ENCODE results near the gene MS4A12. TPM values are rescaled to one million over a fixed set of nuclear protein-coding genes. Genes with fewer than 3 reads are reported as not detected.
"Not testable (repeated sequence)": the region's sequence is repeated elsewhere in the genome, so short reads cannot be mapped to it uniquely, and the experiment has no call there.

The MS4A12 gene
- total RNA-seq, 4 donors from 2014 or later: not detected

- H3K27ac ChIP-seq: no peak overlapping the region
- H3K4me1 ChIP-seq: no peaks in the 10 kb centered on the region
- no peak overlapping the region for H3K4me3 ChIP-seq
- no peaks in the 10 kb centered on the region for H3K9me3 ChIP-seq
- 6 to 18% methylated on average over 1 of the region's 1 CpG for WGBS, 2 donors
- intact Hi-C loops (cut with DNase I): no loop called here
- no peaks in the 10 kb centered on the region for H3K27me3 ChIP-seq
- TF ChIP-seq CTCF (IDR thresholded peaks at IDR 0.05) (no peak), POLR2A (IDR thresholded peaks at IDR 0.05) (no peak)
- H3K36me3 ChIP-seq: no peaks in the 10 kb centered on the region
- no peak for DNase-seq
Observed at GRCh38 chr11:60528934-60529333, 36.4 kb downstream of the MS4A12 start.

DNA sequence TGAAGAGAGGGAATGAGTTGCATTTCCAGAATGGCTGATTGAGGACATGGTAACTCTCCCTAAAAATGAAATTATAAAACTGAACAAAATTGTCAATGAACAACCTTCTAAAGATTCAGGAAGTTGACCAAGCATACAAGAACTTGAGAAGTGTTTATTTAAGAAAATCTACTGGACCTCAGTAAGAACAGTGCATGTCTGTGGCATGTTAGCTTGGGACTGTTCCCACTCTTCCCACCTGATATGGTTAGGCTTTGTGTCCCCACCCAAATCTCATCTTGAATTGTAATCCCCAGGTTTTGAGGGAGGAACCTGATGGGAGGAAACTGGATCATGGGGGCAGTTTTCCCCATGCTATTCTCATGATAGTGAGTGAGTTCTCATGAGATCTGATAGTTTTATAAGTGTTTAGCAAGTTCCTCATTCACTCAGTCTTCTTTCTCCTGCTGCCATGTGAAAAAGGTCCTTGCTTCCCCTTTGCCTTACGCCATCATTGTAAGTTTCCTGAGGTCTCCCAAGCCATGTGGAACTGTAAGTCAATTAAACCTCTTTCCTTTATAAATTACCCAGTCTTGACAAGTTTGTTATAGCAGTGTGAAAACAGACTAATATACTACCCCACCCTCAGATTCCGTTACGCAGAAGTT is 38.0 kb downstream of the MS4A12 start:
- intact Hi-C loops (cut with DNase I): no loop called here
- TF ChIP-seq POLR2A (IDR thresholded peaks at IDR 0.05): no peak
- Histone ChIP-seq H3K36me3 (no peaks in the 10 kb centered on the region), H3K27ac (no peak overlapping the region), H3K27me3 (no peaks in the 10 kb centered on the region), H3K4me1 (no peaks in the 10 kb centered on the region), H3K4me3 (no peak overlapping the region), H3K9me3 (no peaks in the 10 kb centered on the region)
- 87 to 100% methylated on average over 3 of the region's 3 CpGs for WGBS, 2 donors
- DNase-seq: no peak

- intact Hi-C loops (cut with DNase I); H3K27me3 ChIP-seq; H3K4me3 ChIP-seq; H3K36me3 ChIP-seq; H3K27ac ChIP-seq; H3K9me3 ChIP-seq; DNase-seq; H3K4me1 ChIP-seq: not testable (repeated sequence)
- WGBS, 2 donors: 80 to 83% methylated on average over 1 to 7 of the region's 18 CpGs
Observed at GRCh38 chr11:60532383-60532782, 39.8 kb downstream of the MS4A12 start.

GRCh38 chr11:60538627-60539026 is 46.0 kb downstream of the MS4A12 start:
- intact Hi-C loops (cut with DNase I); H3K4me3 ChIP-seq; H3K36me3 ChIP-seq; H3K9me3 ChIP-seq; H3K27ac ChIP-seq; DNase-seq; H3K4me1 ChIP-seq; H3K27me3 ChIP-seq: not testable (repeated sequence)

DNA sequence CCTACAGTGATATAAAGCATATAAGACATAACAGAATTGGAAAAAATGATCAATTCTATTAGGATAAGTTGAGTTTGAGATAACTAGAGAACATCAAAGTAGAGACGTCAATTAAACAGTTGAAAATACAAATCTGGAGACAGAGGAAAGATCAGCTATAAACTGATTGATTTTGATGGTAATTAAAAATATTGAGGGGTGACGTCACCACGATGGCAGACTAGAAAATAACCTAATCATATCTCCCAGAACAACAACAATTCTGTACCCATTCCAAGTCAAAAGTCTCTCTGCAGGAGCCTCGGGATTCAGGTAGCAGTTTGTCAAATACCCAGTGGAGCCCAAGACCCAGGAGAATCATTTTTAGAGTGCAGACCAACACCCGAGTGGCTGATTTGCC is 51.5 kb downstream of the MS4A12 start:
- Histone ChIP-seq H3K4me1 (no peaks in the 10 kb centered on the region), H3K9me3 (no peaks in the 10 kb centered on the region), H3K27me3 (no peaks in the 10 kb centered on the region), H3K27ac (no peak overlapping the region), H3K36me3 (no peaks in the 10 kb centered on the region), H3K4me3 (no peak overlapping the region)
- no peak for DNase-seq
- no peak for TF ChIP-seq CTCF (IDR thresholded peaks at IDR 0.05)
- TF ChIP-seq POLR2A (IDR thresholded peaks at IDR 0.05): no peak
- intact Hi-C loops (cut with DNase I): no loop called here
- WGBS, 2 donors: 76 to 78% methylated on average over 4 to 5 of the region's 5 CpGs

Other genes with a start within 250 kb of the MS4A12 start
- gene MS4A4E, start 249.6 kb upstream of the MS4A12 start, total RNA-seq: 1 to 10 TPM in 1 of 4 donors, under 1 TPM in 2, not detected in 1; 0.32 to 4.2 (median 0.88) TPM
- gene MS4A4A, start 212.1 kb upstream of the MS4A12 start, total RNA-seq: 10 to 100 TPM in 2 of 4 donors, 1 to 10 TPM in 1, under 1 TPM in 1; 0.42 to 32.0 (median 8.3) TPM
- gene MS4A6E, start 165.5 kb upstream of the MS4A12 start, total RNA-seq: not detected
- 10 to 100 TPM in 2 of 4 donors, 1 to 10 TPM in 2; 3.8 to 23.5 (median 10.3) TPM for gene MS4A7, start 114.2 kb upstream of the MS4A12 start, total RNA-seq
- gene MS4A14, start 96.3 kb upstream of the MS4A12 start, total RNA-seq: under 1 TPM; 0.15 to 0.95 (median 0.42) TPM
- not detected for gene MS4A5, start 63.2 kb upstream of the MS4A12 start, total RNA-seq
- gene MS4A1, start 36.9 kb upstream of the MS4A12 start, total RNA-seq: 1 to 10 TPM in 1 of 4 donors, under 1 TPM in 1, not detected in 2; 0.38 to 1.2 TPM
- gene MS4A13, start 22.6 kb downstream of the MS4A12 start, total RNA-seq: not detected
- not detected for gene MS4A8, start 206.8 kb downstream of the MS4A12 start, total RNA-seq
- gene MS4A18, start 231.9 kb downstream of the MS4A12 start, total RNA-seq: not detected

All from esophagus squamous epithelium (tissue), 5 donors.